OCI-LY1 (cell line): ENCODE measurements around the gene PLCXD3.

ENCODE experiments used
- H2AFZ ChIP-seq: fragments of 200-600 bp; sonication (generic), shearing (Covaris generic); 2 replicates; pipeline ENCODE4 v1.6.0; 2014; ENCODE audit warnings: antibody characterized with exemption, mild to moderate bottlenecking, low read length
- H3F3A ChIP-seq: fragments of 200-600 bp; sonication (generic), shearing (Covaris generic); 2 replicates; pipeline ENCODE4 v1.6.0; 2014; ENCODE audit warnings: mild to moderate bottlenecking, antibody characterized with exemption, low read length, moderate library complexity; ENCODE audit not compliant: insufficient read depth
- H3K27ac ChIP-seq: fragments of 200-600 bp; sonication (generic); 2 replicates; pipeline ENCODE4 v1.5.1; 2014; ENCODE audit warnings: low read length, mixed run types, mild to moderate bottlenecking, low read depth; ENCODE audit not compliant: poor library complexity, severe bottlenecking
- H3K27me3 ChIP-seq: fragments of 200-600 bp; sonication (generic); 2 replicates; pipeline ENCODE4 v1.6.0; 2014; ENCODE audit warnings: antibody characterized with exemption, mild to moderate bottlenecking, low read length, moderate library complexity; ENCODE audit not compliant: insufficient read depth
- H3K36me3 ChIP-seq: fragments of 200-600 bp; sonication (generic); 2 replicates; pipeline ENCODE4 v1.6.1; 2014; ENCODE audit warnings: mild to moderate bottlenecking, antibody characterized with exemption, low read length, moderate library complexity, mixed read lengths; ENCODE audit not compliant: insufficient read depth
- H3K4me1 ChIP-seq: fragments of 200-600 bp; sonication (generic); 2 replicates; pipeline ENCODE4 v1.5.1; 2014; ENCODE audit warnings: mild to moderate bottlenecking, low read length, moderate library complexity; ENCODE audit not compliant: insufficient read depth, severe bottlenecking
- H3K4me2 ChIP-seq: fragments of 200-600 bp; sonication (generic), shearing (Covaris generic); 2 replicates; pipeline ENCODE4 v1.6.1; 2014; ENCODE audit warnings: low read length
- H3K4me3 ChIP-seq: fragments of 200-600 bp; sonication (generic); 2 replicates; pipeline ENCODE4 v1.5.1; 2014; ENCODE audit warnings: low read length, low read depth, mild to moderate bottlenecking, mixed read lengths; ENCODE audit not compliant: poor library complexity, severe bottlenecking
- H3K79me2 ChIP-seq: fragments of 200-600 bp; shearing (Covaris generic); 2 replicates; pipeline ENCODE4 v1.6.1; 2016; ENCODE audit warnings: mixed run types, low read length, mixed read lengths; ENCODE audit not compliant: insufficient read depth
- H3K9ac ChIP-seq: fragments of 200-600 bp; sonication (generic), shearing (Covaris generic); 2 replicates; pipeline ENCODE4 v1.6.1; 2014; ENCODE audit warnings: mild to moderate bottlenecking, low read length, mixed read lengths
- H3K9me2 ChIP-seq: fragments of 200-600 bp; sonication (generic), shearing (Covaris generic); 2 replicates; pipeline ENCODE4 v1.6.1; 2014; ENCODE audit warnings: low read depth, mild to moderate bottlenecking, low read length, mixed read lengths
- H3K9me3 ChIP-seq: fragments of 200-600 bp; shearing (Covaris generic); 2 replicates; pipeline ENCODE4 v1.6.1; 2014; ENCODE audit warnings: low read length, mixed read lengths
- H4K20me1 ChIP-seq: fragments of 200-600 bp; sonication (generic), shearing (Covaris generic); 2 replicates; pipeline ENCODE4 v1.6.0; 2016; ENCODE audit warnings: mild to moderate bottlenecking, low read length; ENCODE audit not compliant: insufficient read depth
- CTCF ChIP-seq: fragments of 200-600 bp; sonication (generic), shearing (Covaris generic); IDR thresholded peaks from 2 replicates; pipeline ENCODE4 v1.5.1; 2017; ENCODE audit warnings: mild to moderate bottlenecking, antibody characterized with exemption, low read length, moderate library complexity, mixed read lengths
- EZH2 ChIP-seq: fragments of 200-600 bp; sonication (generic), shearing (Covaris generic); IDR thresholded peaks from 2 replicates; pipeline ENCODE4 v1.8.0; 2017; ENCODE audit warnings: borderline replicate concordance, mixed run types, mild to moderate bottlenecking, antibody characterized with exemption, low read length, moderate library complexity, mixed read lengths

The PLCXD3 gene

GRCh38 chr5:41356786-41357185 lies 153.6 kb downstream of the PLCXD3 start:
- H3K4me1 ChIP-seq = no peaks in the 10 kb centered on the region
- no peaks in the 10 kb centered on the region for H3K9me2 ChIP-seq
- H3K27ac ChIP-seq = no peak overlapping the region
- no peak overlapping the region for H3K4me2 ChIP-seq
- H2AFZ ChIP-seq = no peak overlapping the region
- H4K20me1 ChIP-seq = no peaks in the 10 kb centered on the region
- no peaks in the 10 kb centered on the region for H3K79me2 ChIP-seq
- H3K27me3 ChIP-seq = no peaks in the 10 kb centered on the region
- H3K36me3 ChIP-seq = no peaks in the 10 kb centered on the region
- no peaks in the 10 kb centered on the region for H3F3A ChIP-seq
- no peaks in the 10 kb centered on the region for H3K9me3 ChIP-seq
- TF ChIP-seq CTCF = no peak
- TF ChIP-seq EZH2 = no peak
- no peak overlapping the region for H3K9ac ChIP-seq
- no peak overlapping the region for H3K4me3 ChIP-seq

GRCh38 chr5:41349846-41350245 lies 160.6 kb downstream of the PLCXD3 start:
- no peak overlapping the region for H3K9ac ChIP-seq
- H3K4me1 ChIP-seq = no peaks in the 10 kb centered on the region
- H2AFZ ChIP-seq = no peak overlapping the region
- H3K27me3 ChIP-seq = no peaks in the 10 kb centered on the region
- TF ChIP-seq CTCF (no peak), EZH2 (no peak)
- no peak overlapping the region for H3K4me3 ChIP-seq
- H3K4me2 ChIP-seq = no peak overlapping the region
- H3K79me2 ChIP-seq = no peaks in the 10 kb centered on the region
- H3K9me3 ChIP-seq = no peaks in the 10 kb centered on the region
- H3K9me2 ChIP-seq = no peaks in the 10 kb centered on the region
- no peaks in the 10 kb centered on the region for H3F3A ChIP-seq
- no peaks in the 10 kb centered on the region for H4K20me1 ChIP-seq
- H3K36me3 ChIP-seq = no peaks in the 10 kb centered on the region
- H3K27ac ChIP-seq = no peak overlapping the region

- Histone ChIP-seq H4K20me1 (no peaks in the 10 kb centered on the region), H3K36me3 (no peaks in the 10 kb centered on the region), H2AFZ (no peak overlapping the region), H3K27me3 (no peaks in the 10 kb centered on the region), H3K4me1 (no peaks in the 10 kb centered on the region), H3F3A (no peaks in the 10 kb centered on the region), H3K9me2 (no peaks in the 10 kb centered on the region), H3K4me3 (no peak overlapping the region), H3K9ac (no peak overlapping the region), H3K9me3 (no peaks in the 10 kb centered on the region), H3K27ac (no peak overlapping the region), H3K4me2 (no peak overlapping the region), H3K79me2 (no peaks in the 10 kb centered on the region)
- TF ChIP-seq EZH2 = no peak
- no peak for TF ChIP-seq CTCF
Measured at GRCh38 chr5:41347569-41347968, 162.8 kb downstream of the PLCXD3 start.
